Liver (tissue), 3 donors: ENCODE data around the gene MMD.

Experiments used
- FOXA1 ChIP-seq: IDR thresholded peaks from 2 replicates; pipeline ENCODE4 v1.6.1; 2016; ENCODE audit warnings: antibody characterized with exemption
- HNF4G ChIP-seq: IDR thresholded peaks from 2 replicates; pipeline ENCODE4 v1.6.1; 2016; ENCODE audit warnings: antibody characterized with exemption
- RAD21 ChIP-seq, 2 donors: IDR thresholded peaks; 2 replicates each; pipeline ENCODE4 v1.6.1; 2016; ENCODE audit warnings: antibody characterized with exemption in 2 of 2, mild to moderate bottlenecking in 2 of 2
- TAF1 ChIP-seq: conservative IDR thresholded peaks from 2 replicates; pipeline ENCODE4 v1.6.1; 2016; ENCODE audit warnings: antibody characterized with exemption, mild to moderate bottlenecking
- TF ChIP-seq, protein P1 (sequence below): fragments of 150-350 bp; IDR thresholded peaks from 2 replicates; pipeline ENCODE4 v1.5.1; 2017; ENCODE audit warnings: improper control_type of control experiment, low read depth, low read length; ENCODE audit not compliant: missing input control
- donor health status: healthy.
- donor health status: healthy.

DNA sequence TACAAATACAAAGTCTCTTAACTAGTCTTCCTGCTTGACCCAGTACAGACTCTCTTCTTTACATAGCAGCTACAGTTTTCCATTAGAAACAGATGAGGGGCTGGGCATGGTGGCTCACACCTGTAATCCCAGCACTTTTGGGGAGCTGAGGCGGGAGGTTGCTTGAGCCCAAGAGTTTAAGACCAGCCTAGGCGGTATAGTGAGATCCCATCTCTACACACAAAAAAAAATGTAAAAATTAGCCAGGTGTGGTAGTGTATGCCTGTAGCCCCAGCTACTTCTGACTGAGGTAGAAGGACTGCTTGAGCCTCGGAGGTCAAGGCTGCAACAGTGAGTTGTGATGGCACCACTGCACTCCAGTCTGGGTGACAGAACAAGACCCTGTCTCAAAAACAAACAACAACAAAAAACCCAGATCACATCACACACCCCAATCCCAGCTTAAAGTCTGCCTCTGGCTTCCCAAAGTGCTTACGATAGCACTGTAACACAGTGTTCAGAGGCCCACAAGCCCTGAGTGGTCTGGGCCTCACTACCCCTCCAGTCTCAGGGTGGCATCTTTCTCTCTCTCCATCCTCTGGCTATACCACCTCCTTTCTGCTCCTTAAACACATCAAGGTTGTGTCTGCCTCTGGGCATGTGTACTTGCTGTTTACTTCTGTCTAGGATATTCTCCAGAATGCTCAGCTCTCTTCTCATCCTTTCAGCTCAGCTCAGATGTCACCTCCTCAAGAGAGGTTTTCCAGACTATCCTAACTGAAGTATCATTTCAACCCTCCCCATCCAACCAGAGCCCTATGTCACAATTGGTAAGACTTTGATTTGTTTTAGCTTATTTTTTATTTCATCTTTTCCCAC lies 4.0 kb downstream of the MMD start:
- TF ChIP-seq, protein P1, sequence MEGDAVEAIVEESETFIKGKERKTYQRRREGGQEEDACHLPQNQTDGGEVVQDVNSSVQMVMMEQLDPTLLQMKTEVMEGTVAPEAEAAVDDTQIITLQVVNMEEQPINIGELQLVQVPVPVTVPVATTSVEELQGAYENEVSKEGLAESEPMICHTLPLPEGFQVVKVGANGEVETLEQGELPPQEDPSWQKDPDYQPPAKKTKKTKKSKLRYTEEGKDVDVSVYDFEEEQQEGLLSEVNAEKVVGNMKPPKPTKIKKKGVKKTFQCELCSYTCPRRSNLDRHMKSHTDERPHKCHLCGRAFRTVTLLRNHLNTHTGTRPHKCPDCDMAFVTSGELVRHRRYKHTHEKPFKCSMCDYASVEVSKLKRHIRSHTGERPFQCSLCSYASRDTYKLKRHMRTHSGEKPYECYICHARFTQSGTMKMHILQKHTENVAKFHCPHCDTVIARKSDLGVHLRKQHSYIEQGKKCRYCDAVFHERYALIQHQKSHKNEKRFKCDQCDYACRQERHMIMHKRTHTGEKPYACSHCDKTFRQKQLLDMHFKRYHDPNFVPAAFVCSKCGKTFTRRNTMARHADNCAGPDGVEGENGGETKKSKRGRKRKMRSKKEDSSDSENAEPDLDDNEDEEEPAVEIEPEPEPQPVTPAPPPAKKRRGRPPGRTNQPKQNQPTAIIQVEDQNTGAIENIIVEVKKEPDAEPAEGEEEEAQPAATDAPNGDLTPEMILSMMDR, result no peak
- TF ChIP-seq HNF4G, result no peak
- no peak for TF ChIP-seq FOXA1
- TF ChIP-seq TAF1, result no peak
- no peak for TF ChIP-seq RAD21 (IDR thresholded peaks at IDR 0.05)
